PFSK-1 (cell line): ENCODE data around the gene ANAPC1.
A peak's percentile ranks its signal among the peaks of the same experiment; 100 is the strongest.

ENCODE experiments used
- FOXP2 ChIP-seq: optimal IDR thresholded peaks from 2 replicates; pipeline ENCODE3; 2011; ENCODE audit warnings: borderline replicate concordance, control low read depth, inconsistent platforms; ENCODE audit not compliant: insufficient read depth; ENCODE audit errors: extremely low read length, extremely low read depth
- POLR2AphosphoS5 ChIP-seq: IDR thresholded peaks from 2 replicates; pipeline ENCODE4 v1.6.1; 2012; ENCODE audit warnings: low read depth, mild to moderate bottlenecking, control low read depth, low read length, moderate library complexity
- REST ChIP-seq, 2 experiments: IDR thresholded peaks; 2 replicates each; pipeline versions ENCODE4 v1.6.1 to v1.8.0; 2011 to 2012; ENCODE audit warnings: low read depth in 2 of 2, low read length in 2 of 2, control low read depth in 1 of 2, inconsistent platforms in 1 of 2, mild to moderate bottlenecking in 1 of 2, moderate library complexity in 1 of 2; ENCODE audit not compliant: insufficient read depth in 1 of 2
- SIN3A ChIP-seq: IDR thresholded peaks from 2 replicates; pipeline ENCODE4 v1.6.1; 2012; ENCODE audit warnings: mild to moderate bottlenecking, low read length, moderate library complexity, borderline replicate concordance; ENCODE audit not compliant: insufficient read depth
- TAF1 ChIP-seq: IDR thresholded peaks from 2 replicates; pipeline ENCODE4 v1.6.1; 2012; ENCODE audit warnings: low read length, control low read depth, borderline replicate concordance; ENCODE audit not compliant: insufficient read depth

Gene ANAPC1

GRCh38 chr2:111924617-111925107 lies 40.7 kb upstream of the ANAPC1 start:
- TF ChIP-seq TAF1 (no peak), SIN3A (no peak), REST (IDR thresholded peaks at IDR 0.05; ENCODE audit: insufficient read depth in 1 of 2, low read depth in 2 of 2, low read length in 2 of 2) (no peak), POLR2AphosphoS5 (no peak), FOXP2 (no peak)

GRCh38 chr2:111923276-111923804 lies 39.3 kb upstream of the ANAPC1 start:
- TF ChIP-seq FOXP2 (no peak), SIN3A (no peak), POLR2AphosphoS5 (no peak), TAF1 (no peak), REST (IDR thresholded peaks at IDR 0.05; ENCODE audit: insufficient read depth in 1 of 2, low read depth in 2 of 2, low read length in 2 of 2) (no peak)

- no peak for TF ChIP-seq SIN3A
- no peak for TF ChIP-seq FOXP2
- TF ChIP-seq TAF1: no peak
These were observed 36.0 kb upstream of the ANAPC1 start for GRCh38 chr2:111919794-111920608.

GRCh38 chr2:111919365-111919764 lies 35.4 kb upstream of the ANAPC1 start:
- TF ChIP-seq REST (IDR thresholded peaks at IDR 0.05; ENCODE audit: insufficient read depth in 1 of 2, low read depth in 2 of 2, low read length in 2 of 2): no peak
- TF ChIP-seq SIN3A: no peak

DNA sequence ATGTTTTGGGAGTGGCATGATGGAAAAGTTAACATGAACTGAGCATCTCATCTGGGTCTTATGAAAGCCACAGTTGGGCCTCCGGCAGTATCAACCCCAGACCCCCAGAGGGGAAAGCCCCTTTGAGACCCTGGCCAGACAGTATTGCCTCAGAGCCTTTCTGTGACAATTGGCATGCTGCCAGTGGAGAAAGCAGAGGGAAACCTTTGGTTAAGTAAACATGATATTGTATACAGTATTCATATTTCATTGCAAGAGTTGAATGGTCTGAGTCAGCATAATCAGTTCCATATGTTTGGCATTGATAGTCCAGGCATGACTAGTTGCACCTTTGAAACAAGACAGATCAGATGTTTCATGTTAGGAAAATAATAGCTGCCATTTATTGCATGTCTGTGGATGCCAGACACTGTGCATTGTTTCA lies 34.4 kb upstream of the ANAPC1 start:
- peak; percentile 59; the same call in 1 of the 2 replicates for TF ChIP-seq TAF1
- peak; percentile 90; the same call in 1 of the 2 replicates for TF ChIP-seq SIN3A
- peak; percentile 50; the same call in 1 of the 2 replicates for TF ChIP-seq POLR2AphosphoS5
- TF ChIP-seq FOXP2: no peak
- peak in 1 of 2 experiments; percentile 53; a peak in 2 of 4 replicates for TF ChIP-seq REST (IDR thresholded peaks at IDR 0.05; ENCODE audit: insufficient read depth in 1 of 2, low read depth in 2 of 2, low read length in 2 of 2)
